Measurements from ENCODE around the gene CCDC70. TPM values are rescaled to one million over a fixed set of nuclear protein-coding genes. Genes with fewer than 3 reads are reported as not detected.

CCDC70 gene
- total RNA-seq, 1 donor from 2014 or later = not detected

DNA sequence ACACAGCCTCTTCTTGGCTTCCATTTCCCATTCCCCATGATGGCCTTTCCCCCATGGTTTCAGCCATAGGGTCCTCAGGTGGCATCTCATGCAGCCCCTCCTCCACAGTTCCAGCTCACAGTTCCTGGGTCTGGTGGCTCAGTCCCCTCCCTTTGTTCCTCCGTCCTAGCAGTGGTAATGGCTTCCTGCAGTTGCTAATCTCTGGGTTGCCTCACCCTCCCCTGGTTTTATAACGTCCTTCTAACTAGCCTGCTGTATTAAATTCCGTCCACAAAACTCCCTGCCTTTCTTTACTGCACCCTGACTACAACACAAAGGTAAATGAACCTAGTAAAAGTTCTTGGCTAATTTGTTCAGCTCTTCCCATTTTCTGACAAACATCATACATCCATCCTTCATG lies 30.9 kb downstream of the CCDC70 start:
- Histone ChIP-seq H3K4me3 (no peak overlapping the region), H3K9me3 (no peaks in the 10 kb centered on the region), H3K27me3 (no peaks in the 10 kb centered on the region), H3K36me3 (no peaks in the 10 kb centered on the region), H3K4me1 (no peaks in the 10 kb centered on the region), H3K27ac (no peak overlapping the region)
- DNase-seq (no peak), ATAC-seq (no peak)
- intact Hi-C loops (cut with DNase I) = no loop called here
- TF ChIP-seq, protein P1, sequence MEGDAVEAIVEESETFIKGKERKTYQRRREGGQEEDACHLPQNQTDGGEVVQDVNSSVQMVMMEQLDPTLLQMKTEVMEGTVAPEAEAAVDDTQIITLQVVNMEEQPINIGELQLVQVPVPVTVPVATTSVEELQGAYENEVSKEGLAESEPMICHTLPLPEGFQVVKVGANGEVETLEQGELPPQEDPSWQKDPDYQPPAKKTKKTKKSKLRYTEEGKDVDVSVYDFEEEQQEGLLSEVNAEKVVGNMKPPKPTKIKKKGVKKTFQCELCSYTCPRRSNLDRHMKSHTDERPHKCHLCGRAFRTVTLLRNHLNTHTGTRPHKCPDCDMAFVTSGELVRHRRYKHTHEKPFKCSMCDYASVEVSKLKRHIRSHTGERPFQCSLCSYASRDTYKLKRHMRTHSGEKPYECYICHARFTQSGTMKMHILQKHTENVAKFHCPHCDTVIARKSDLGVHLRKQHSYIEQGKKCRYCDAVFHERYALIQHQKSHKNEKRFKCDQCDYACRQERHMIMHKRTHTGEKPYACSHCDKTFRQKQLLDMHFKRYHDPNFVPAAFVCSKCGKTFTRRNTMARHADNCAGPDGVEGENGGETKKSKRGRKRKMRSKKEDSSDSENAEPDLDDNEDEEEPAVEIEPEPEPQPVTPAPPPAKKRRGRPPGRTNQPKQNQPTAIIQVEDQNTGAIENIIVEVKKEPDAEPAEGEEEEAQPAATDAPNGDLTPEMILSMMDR (IDR thresholded peaks at IDR 0.05) = no peak

DNA sequence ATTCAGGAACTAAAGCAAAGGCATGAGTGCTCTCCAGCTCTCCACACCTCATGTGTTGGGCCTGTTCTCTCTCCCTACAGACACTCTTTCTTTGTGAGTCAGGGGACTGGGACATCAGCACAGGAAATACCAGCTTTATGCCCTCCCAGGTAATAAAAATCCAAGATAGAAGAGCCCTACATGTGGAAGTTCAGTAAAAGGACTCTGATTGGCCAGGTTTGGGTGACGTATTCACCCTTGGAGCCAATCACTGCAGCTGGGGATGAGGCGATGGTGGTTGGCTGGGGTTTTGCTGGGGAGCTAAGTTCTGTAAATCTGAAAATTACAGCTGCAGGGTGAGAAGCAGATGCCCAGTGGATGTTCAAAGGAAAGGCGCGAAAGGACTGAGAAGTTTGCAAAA lies 32.5 kb downstream of the CCDC70 start:
- Histone ChIP-seq H3K27ac (no peak overlapping the region), H3K36me3 (no peaks in the 10 kb centered on the region), H3K4me1 (no peaks in the 10 kb centered on the region), H3K4me3 (no peak overlapping the region), H3K9me3 (no peaks in the 10 kb centered on the region), H3K27me3 (no peaks in the 10 kb centered on the region)
- ATAC-seq = no peak
- no peak for DNase-seq
- TF ChIP-seq, protein P1 (IDR thresholded peaks at IDR 0.05) = no peak
- intact Hi-C loops (cut with DNase I) = no loop called here

DNA sequence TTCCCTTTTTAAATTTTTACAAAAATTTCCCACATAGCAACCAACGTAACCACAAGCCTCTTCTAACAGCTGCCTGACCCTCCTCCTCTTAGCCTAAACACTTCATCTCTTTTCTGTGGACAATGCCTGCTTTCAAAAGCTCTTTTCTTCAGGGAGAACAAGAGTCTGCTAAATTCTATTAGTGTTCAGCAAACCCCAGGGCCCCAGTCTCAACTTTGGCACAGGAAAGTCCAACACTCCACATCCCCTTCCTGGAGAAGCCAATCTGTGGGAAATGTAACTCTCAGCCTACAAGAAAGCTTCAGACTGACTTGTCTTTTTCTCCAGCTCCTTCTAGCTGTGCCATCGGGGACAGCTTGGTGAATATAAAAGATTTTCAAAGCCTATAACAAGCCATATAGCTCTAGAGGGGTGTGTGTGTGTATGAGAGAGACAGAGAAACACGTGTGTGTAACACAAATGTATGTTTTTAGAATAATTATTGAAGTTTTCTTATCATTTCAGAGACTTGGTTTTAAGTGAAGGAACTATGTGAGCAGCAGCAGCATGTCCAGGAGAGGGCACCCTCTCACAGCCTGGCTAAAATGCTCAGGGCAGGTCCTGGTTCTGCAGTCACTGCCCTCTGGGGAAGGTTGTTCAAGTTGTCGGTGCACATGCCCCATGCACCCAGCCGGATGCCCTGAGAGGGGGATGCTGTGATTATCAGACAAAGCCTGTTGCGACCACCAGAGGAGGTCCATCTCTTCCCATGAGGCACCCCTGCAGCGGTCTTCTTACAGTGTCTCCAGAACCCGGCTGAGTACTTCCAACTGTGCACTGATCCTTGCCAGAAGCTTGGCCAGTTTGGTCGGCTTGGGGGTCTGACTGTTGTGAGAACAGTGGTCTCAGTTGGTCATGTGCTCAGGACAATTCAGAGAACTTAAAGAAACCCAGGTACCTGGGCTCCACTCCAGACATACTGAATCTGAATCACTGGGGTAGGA lies 34.4 kb downstream of the CCDC70 start:
- Histone ChIP-seq H3K4me1 (no peaks in the 10 kb centered on the region), H3K27me3 (no peaks in the 10 kb centered on the region), H3K36me3 (no peaks in the 10 kb centered on the region), H3K27ac (no peak overlapping the region), H3K4me3 (no peak overlapping the region), H3K9me3 (no peaks in the 10 kb centered on the region)
- ATAC-seq (peak; percentile 91), DNase-seq (no peak)
- TF ChIP-seq, protein P1 (IDR thresholded peaks at IDR 0.05) = peak; percentile 61
- intact Hi-C loops (cut with DNase I) = no loop called here

DNA sequence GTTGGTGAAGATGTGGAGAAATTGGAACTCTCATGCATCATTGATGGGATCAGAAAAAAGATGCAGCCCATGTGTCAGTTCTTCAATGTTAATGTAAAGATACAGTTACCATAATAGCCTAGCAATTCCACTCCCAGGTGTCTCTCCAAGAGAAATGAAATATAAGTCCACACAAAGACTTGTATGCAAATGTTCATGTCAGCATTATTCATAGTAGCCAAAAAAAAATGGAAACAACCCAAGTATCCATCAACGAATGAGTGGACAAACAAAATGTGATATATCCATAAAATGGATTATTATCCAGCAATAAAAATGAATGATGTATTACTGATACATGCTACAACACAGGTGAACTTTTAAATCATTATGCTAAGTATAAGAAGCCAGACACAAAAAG lies 38.7 kb downstream of the CCDC70 start:
- ATAC-seq (no peak), DNase-seq (no peak)
- H3K27me3 ChIP-seq = no peaks in the 10 kb centered on the region
- H3K4me1 ChIP-seq = no peaks in the 10 kb centered on the region
- H3K4me3 ChIP-seq = no peak overlapping the region
- TF ChIP-seq, protein P1 (IDR thresholded peaks at IDR 0.05) = no peak
- no peaks in the 10 kb centered on the region for H3K9me3 ChIP-seq
- no peak overlapping the region for H3K27ac ChIP-seq
- no peaks in the 10 kb centered on the region for H3K36me3 ChIP-seq
- intact Hi-C loops (cut with DNase I) = no loop called here

DNA sequence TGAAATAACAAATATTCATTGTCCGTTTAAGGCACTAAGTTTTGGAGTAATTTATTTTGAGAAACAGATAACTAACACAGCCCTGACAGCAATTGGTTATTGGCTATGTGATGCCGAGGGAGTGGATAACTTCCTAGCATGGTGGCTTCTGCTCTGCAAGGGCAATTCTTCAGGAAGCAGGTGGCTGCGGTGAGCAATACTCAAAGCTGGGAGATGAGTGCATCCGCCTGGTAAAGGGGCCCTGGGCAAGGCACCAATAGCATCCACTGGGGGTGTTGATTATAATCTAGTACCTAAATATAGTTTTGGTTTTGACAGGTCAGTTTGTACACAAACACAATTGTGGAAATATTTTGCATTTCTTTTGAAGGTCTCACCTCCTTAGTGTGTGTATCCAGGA lies 41.0 kb downstream of the CCDC70 start:
- intact Hi-C loops (cut with DNase I) = no loop called here
- ATAC-seq = no peak
- Histone ChIP-seq H3K27ac (no peak overlapping the region), H3K9me3 (no peaks in the 10 kb centered on the region), H3K27me3 (no peaks in the 10 kb centered on the region), H3K4me1 (no peaks in the 10 kb centered on the region), H3K36me3 (no peaks in the 10 kb centered on the region), H3K4me3 (no peak overlapping the region)
- DNase-seq = no peak
- TF ChIP-seq, protein P1 (IDR thresholded peaks at IDR 0.05) = no peak

Data from upper lobe of right lung (tissue), 1 donor.